HCT116 (cell line): Measurements from ENCODE around the gene ZDHHC1.

Experiments
- CTCF ChIP-seq, 3 experiments: fragments of 200-600 bp in 1 of 3; sonication (generic) in 1 of 3; IDR thresholded peaks in 2 of 3; conservative IDR thresholded peaks in 1 of 3; 2 replicates each; pipeline ENCODE4 v1.5.1; 2012 to 2017; ENCODE audit warnings: low read depth in 2 of 3, low read length in 2 of 3, antibody characterized with exemption in 1 of 3, borderline replicate concordance in 1 of 3, control low read depth in 1 of 3, mild to moderate bottlenecking in 1 of 3, mixed read lengths in 1 of 3, mixed run types in 1 of 3, moderate library complexity in 1 of 3; ENCODE audit not compliant: insufficient read depth in 1 of 3
- EZH2 ChIP-seq: fragments of 200-600 bp; sonication (generic); IDR thresholded peaks from 2 replicates; pipeline ENCODE4 v1.6.1; 2017; ENCODE audit warnings: antibody characterized with exemption, mixed run types
- JUND ChIP-seq: IDR thresholded peaks from 2 replicates; pipeline ENCODE4 v1.6.1; 2012
- POLR2A ChIP-seq: IDR thresholded peaks from 2 replicates; pipeline ENCODE4 v1.7.0; 2011; ENCODE audit warnings: borderline replicate concordance; ENCODE audit not compliant: insufficient read depth, insufficient read length; ENCODE audit errors: extremely low read depth

- TF ChIP-seq CTCF (IDR thresholded peaks at IDR 0.05 in 2 of 3, conservative IDR thresholded peaks at IDR 0.05 in 1 of 3; ENCODE audit: borderline replicate concordance in 1 of 3, insufficient read depth in 1 of 3, low read depth in 2 of 3, low read length in 2 of 3) = no peak
- TF ChIP-seq JUND = no peak
- no peak for TF ChIP-seq POLR2A
- no peak for TF ChIP-seq EZH2
These were observed 46.8 kb upstream of the ZDHHC1 start for GRCh38 chr16:67463059-67463458.
